Esophagus mucosa (tissue), 1 donor: ENCODE measurements around the gene EFNA3. TPM values are rescaled to one million over a fixed set of nuclear protein-coding genes. Genes with fewer than 3 reads are reported as not detected.

ENCODE experiments used
- ATAC-seq: fragments of 200-7000 bp; cut with Tn5 transposase; one replicate; pipeline ENCODE4 v1.9.1; 2020
- total RNA-seq: library from RNA; stranded (reverse); gene quantifications from one replicate; pipeline ENCODE4 v1.2.4, GENCODE V29; 2023
- donor health status: DM: yes; HTN: yes; CAD: no.

EFNA3 gene, protein sequence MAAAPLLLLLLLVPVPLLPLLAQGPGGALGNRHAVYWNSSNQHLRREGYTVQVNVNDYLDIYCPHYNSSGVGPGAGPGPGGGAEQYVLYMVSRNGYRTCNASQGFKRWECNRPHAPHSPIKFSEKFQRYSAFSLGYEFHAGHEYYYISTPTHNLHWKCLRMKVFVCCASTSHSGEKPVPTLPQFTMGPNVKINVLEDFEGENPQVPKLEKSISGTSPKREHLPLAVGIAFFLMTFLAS
- total RNA-seq, result 20.6 TPM

DNA sequence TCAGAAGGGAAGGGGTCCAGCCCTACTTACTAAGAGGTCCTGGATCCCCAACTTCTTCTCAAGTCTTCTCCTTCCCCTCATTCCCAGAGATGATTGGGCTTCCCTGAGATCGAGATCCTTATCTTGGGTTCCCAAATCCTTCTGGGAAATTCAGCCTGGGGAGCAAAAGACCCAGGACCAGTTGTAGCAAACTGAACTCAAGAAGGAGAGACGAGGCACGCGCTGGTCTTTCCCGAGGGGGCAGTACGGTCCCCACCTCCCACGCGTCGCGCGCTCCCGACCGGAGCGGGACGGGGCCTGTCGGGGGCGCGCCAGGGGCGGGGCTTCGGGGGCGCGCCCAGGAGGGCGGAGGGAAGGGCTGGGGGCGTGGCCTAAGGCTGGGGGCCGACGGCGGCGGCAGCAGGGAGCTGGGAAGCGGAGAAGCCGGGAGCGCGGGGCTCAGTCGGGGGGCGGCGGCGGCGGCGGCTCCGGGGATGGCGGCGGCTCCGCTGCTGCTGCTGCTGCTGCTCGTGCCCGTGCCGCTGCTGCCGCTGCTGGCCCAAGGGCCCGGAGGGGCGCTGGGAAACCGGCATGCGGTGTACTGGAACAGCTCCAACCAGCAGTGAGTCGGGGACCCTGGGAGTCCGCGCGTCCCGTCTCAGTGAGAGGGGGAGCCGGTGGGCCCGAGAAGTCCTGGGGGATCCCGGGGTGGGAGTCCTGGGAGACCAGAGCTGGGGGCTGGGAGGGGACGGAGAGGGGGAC lies at the start of gene EFNA3:
Gene EFNA3, plus strand, starts transcription at position 369 of the 741 bp plus-strand sequence. Its CDS starts 105 bp downstream, at position 474.
- peak; percentile 63 for ATAC-seq

- ATAC-seq, result no peak
These were observed 49.0 kb upstream of the EFNA3 start for GRCh38 chr1:155029513-155030242.

DNA sequence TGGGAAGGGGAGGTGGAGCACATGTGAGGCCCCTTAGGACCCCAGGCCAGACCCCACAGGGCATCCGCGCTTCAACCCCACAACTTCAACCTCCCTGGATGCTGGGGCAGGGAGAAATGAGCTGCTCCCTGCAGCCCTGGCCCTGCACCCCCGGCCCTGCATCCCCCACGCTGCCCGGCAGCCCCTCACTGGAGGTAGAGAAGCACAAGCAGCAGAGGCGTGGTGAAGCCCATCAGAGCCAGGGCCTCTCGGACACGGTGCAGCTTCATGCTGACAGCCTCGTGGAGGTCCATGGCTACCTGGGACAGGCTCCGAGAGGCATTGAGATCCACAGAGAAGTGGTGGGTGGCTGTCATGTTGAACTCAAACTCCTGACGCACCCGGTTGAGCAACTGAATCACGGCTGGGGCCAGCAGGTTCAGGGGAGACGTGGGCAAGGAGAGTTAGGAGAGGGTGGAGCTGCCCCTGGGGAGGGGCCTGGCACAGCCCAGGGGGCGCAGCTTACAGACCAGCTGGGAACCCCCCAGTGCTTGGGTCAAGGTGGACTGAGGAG lies 48.3 kb upstream of the EFNA3 start:
- no peak for ATAC-seq

DNA sequence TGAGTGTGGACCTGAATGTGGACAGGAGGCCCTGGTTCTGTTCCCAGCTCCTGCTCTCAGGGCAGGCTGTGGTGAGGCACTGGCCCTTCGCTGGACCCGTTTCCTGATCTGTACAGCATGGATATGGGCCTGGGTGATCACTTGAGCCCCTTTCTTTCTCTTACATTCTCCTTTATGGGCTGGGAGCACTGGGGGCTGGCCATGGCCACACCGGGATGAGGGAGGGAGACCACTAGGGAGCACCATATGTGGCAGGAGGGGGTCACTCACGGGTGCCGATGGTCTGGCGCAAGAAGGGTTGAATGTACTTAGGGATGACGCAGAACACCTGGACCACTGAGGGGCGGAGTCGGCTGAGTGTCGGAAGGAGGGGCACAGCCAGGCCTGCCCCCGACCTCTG lies 47.7 kb upstream of the EFNA3 start:
- ATAC-seq, result no peak

DNA sequence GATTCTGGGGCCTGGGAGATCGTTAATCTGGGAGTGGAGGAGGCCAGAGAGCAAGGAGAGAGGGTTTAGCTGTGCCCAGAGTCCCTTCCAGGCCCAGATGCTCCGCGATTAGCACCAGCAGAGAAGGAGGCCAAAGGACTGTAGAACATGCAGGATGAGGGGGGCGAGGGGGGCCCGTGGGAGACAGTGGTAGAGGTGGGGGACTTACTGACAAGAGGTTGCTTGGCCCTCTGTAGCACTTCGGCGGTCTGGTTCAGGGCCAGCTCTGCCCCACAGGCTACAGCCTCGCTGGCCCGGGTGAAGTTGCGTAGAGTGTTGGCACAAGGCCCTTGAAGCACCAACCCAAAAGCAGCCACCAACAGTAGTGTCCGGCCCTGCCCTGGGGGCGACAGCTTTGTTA lies 45.8 kb upstream of the EFNA3 start:
- ATAC-seq, result no peak

DNA sequence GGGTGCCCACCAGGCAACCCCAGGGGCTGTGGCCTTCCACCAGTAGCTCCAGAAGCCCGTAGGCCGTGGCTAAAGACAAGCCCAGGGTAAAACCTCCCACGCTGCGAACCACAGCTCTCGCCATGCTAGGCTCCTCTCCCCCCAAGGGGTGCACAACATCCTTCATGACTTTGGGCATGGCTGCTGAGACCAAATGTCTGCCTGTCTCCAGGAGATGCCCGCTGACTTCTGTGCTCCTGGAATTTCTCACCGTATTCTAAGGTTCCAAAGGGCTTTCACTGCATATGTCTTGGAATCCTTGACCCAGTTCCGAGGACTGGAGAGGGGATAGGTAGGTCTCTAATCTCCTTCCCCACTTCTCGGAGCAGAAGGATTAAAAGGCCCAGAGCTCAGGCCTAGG lies 45.1 kb upstream of the EFNA3 start, which contains the start of the genes DCST1 and DCST2:
Gene DCST1, plus strand, starts transcription at position 301 of the 400 bp plus-strand sequence. CDS start 213 bp downstream, outside the sequence.
Gene DCST2, minus strand, starts transcription at position 258 of the 400 bp plus-strand sequence. Its CDS starts 80 bp downstream, at position 178.
- no peak for ATAC-seq

- no peak for ATAC-seq
These were observed 44.1 kb upstream of the EFNA3 start for GRCh38 chr1:155034318-155035208.

GRCh38 chr1:155035936-155036335 lies 42.7 kb upstream of the EFNA3 start:
- no peak for ATAC-seq

DNA sequence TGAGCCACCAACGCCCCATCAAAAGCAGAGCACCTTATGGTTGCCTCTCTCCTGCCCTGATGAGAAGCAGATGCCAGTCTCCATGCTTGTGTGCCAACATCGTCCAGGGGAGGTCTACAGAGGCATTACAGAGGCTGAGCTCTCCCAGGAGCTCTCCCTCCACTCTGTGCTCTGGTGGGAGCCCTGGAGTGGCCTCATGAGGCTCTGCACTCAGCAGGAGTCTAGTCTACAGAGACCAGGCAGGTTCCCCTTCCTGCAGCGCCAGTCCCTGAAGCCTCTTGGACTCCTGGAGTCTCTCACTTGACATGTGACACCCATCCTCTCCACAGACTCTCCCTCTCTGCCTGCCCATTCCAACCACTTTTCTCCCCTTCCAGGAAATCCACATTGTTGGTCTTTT lies 41.6 kb upstream of the EFNA3 start:
- ATAC-seq, result no peak

DNA sequence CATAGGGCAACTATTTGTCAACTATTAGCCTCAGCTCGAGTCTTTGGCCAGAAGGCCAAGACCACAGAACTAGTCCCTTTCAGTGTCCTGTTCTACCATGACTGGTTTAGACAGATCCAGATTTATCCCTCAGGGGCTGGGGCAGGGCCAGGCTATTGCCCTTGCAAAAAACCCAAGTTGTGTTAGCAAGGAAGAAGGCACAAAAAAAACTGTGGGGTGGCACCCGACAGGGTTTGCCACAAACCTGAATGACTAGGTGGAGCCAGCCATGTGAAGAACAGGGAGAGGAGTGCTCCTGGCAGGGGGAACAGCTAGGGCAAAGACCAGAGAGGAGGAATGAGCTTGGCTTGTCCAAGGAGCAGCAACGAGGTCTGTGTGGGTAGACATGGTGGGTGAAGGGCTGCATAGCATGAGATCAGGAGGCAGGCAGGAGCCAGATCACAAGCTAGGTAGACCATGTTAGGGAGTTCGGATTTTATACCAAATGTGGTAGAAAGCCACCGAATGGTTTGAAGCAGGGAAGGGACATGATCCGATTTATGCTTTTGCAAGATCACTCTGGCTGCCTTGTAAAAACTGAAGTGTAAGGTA lies 40.7 kb upstream of the EFNA3 start:
- peak; percentile 65 for ATAC-seq

DNA sequence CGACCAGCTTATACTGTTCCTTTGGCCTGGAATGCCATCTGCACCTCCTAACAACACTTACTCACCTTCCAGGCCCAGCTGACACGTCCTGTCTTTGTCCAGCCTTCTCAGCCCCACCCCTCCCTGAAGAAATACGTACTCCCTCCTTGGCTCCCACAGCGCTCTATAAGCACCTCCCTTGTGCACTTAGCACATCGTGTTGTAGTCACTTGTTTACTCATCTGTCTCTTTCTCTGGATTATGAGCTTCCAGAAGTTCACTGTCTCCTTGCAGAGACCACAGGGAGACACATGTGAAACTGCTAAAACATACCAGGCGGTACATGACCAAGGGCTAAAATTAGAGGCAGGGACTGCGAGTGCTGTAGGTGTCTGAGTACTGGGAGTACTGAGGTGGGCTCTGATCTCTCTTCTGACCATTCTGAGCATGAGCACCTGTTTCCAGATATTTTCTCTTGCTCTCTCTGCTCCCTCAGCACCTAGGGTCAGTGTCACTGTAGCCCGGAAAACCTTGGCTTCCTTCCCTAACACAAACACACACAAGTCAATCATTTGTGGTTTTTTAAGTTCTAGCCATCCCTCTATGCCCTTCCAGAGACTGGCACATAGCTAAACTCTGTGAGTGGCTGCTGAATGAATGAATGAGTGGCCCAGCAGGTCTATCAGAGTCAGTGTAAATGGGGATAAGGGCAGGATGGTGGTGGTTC lies 39.9 kb upstream of the EFNA3 start:
- ATAC-seq, result peak; percentile 94

GRCh38 chr1:155039308-155039669 lies 39.3 kb upstream of the EFNA3 start:
- no peak for ATAC-seq

DNA sequence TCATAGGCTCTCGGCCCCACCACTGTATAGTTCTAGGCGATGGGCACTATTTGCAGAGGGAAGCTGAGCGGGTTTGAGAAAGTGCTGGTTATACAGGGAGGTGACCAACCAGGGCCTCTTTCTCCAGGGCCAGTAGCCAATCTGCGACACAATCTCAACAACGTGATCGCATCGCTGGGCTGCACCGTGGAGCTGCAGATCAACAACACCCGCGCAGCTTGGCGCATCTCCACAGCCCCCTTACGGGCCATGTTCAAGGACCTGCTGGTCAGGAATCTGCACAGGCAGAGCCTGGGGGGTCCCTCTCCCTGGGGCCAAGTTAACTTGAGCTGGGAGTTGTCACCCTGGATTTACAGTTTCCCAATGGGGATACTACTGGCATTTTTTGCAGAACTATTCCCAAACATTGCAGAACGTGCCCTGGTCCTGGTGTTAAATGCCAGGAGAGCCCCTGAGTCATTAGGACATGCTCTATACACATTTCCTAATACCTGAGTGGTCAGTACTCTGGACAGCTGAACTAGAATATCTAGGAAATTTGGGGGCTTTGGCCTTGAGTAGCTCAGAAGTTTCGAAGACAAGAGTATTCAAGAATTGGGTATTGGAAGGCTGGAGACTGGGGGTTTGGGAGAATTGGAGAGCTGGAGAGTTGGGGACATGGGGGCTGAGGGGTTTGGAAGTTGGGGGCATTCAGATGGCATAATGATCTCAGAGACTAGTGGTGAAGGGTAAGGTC lies 38.1 kb upstream of the EFNA3 start:
- ATAC-seq, result no peak

- no peak for ATAC-seq
These were observed 35.8 kb upstream of the EFNA3 start for GRCh38 chr1:155042789-155043188.

- no peak for ATAC-seq
These were observed 35.3 kb upstream of the EFNA3 start for GRCh38 chr1:155043301-155043702.

DNA sequence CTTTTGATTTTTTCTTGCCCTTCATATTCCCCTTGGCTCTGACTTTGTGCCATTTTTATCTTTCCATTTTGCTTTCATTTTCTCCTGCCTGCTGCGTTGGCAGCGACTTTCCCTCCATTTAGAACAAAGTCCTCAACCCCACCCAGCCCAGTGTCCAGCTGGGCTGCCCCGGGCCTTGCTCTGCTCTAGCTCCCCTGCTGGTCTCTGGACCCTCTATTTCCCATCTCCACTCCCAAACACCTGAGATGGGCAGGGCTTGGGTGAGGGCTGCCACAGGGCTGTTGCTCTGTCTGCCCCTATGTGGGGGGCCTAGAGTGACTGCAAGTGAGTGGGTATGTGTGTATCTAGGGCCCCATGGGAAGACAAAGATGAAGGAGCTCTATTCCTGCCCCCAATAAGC lies 34.8 kb upstream of the EFNA3 start:
- no peak for ATAC-seq

DNA sequence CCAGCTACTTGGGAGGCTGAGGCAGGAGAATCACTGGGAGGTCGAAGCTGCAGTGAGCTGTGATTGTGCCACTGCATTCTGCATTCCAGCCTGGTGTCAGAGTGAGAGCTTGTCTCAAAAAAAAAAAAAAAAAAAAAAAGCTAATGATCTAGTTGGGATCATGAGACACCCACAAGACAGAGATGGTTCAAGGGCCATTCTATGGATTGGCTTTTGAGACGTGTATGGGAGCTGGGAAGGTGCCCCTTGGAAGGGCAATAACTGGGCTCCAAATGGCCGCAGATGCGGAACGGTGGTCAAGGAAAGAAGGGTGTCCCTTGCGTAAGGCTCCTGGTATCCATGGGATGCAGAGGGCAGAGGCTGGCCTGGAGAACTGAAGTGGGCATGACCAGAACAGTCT lies 34.3 kb upstream of the EFNA3 start:
- no peak for ATAC-seq

GRCh38 chr1:155044812-155045657 lies 33.6 kb upstream of the EFNA3 start:
- ATAC-seq, result peak; percentile 87
